Neural cell (in vitro differentiated cells): ENCODE data around the gene CENPI. TPM values are rescaled to one million over a fixed set of nuclear protein-coding genes. Genes with fewer than 3 reads are reported as not detected.

Experiments used
- H2AFZ ChIP-seq: fragments of 200-600, 300-800 bp; sonication (generic), shearing (Covaris generic); 2 replicates; pipeline ENCODE4 v1.6.0; 2014; ENCODE audit warnings: low read depth, mild to moderate bottlenecking, antibody characterized with exemption, low read length, moderate library complexity
- H3F3A ChIP-seq: fragments of 200-600 bp; shearing (Covaris generic); 2 replicates; pipeline ENCODE4 v1.6.1; 2016; ENCODE audit warnings: mild to moderate bottlenecking, moderate library complexity, mixed read lengths, antibody characterized with exemption, low read length; ENCODE audit not compliant: insufficient read depth, poor library complexity, severe bottlenecking
- H3K27ac ChIP-seq: fragments of 200-600, 300-800 bp; sonication (generic), shearing (Covaris generic); 2 replicates; pipeline ENCODE4 v1.5.1; 2014; ENCODE audit warnings: mild to moderate bottlenecking, low read length, moderate library complexity
- H3K27me3 ChIP-seq: fragments of 300-800, 200-600 bp; sonication (generic), shearing (Covaris generic); 2 replicates; pipeline ENCODE4 v1.6.0; 2014; ENCODE audit warnings: mild to moderate bottlenecking, low read depth, low read length, moderate library complexity; ENCODE audit not compliant: insufficient read depth
- H3K36me3 ChIP-seq: fragments of 300-800, 200-600 bp; sonication (generic), shearing (Covaris generic); 2 replicates; pipeline ENCODE4 v1.5.1; 2014; ENCODE audit warnings: mild to moderate bottlenecking, antibody characterized with exemption, low read length, moderate library complexity; ENCODE audit not compliant: insufficient read depth
- H3K4me2 ChIP-seq: fragments of 300-800, 200-600 bp; sonication (generic), shearing (Covaris generic); 2 replicates; pipeline ENCODE4 v1.6.0; 2014; ENCODE audit warnings: mild to moderate bottlenecking, low read length
- H3K4me3 ChIP-seq: fragments of 300-800, 200-600 bp; sonication (generic), shearing (Covaris generic); 2 replicates; pipeline ENCODE4 v1.5.1; 2014; ENCODE audit warnings: mild to moderate bottlenecking, low read length, moderate library complexity
- H3K79me2 ChIP-seq: fragments of 200-600 bp; shearing (Covaris generic); replicated peaks from 2 replicates; pipeline ENCODE4 v1.6.0; 2014; ENCODE audit warnings: mild to moderate bottlenecking, low read length, moderate library complexity; ENCODE audit not compliant: insufficient read depth
- H3K9ac ChIP-seq: fragments of 300-800, 200-600 bp; sonication (generic), shearing (Covaris generic); 2 replicates; pipeline ENCODE4 v1.6.1; 2016; ENCODE audit warnings: mild to moderate bottlenecking, low read length, mixed read lengths
- H3K9me2 ChIP-seq: fragments of 200-600 bp; shearing (Covaris generic); 2 replicates; pipeline ENCODE4 v1.6.1; 2016; ENCODE audit warnings: mild to moderate bottlenecking, low read length, mixed read lengths; ENCODE audit not compliant: insufficient read depth
- H3K9me3 ChIP-seq: fragments of 200-600, 300-800 bp; sonication (generic), shearing (Covaris generic); 2 replicates; pipeline ENCODE4 v1.6.1; 2016; ENCODE audit warnings: mild to moderate bottlenecking, mixed run types, low read length, moderate library complexity, mixed read lengths
- H4K20me1 ChIP-seq: fragments of 200-600 bp; shearing (Covaris generic); 2 replicates; pipeline ENCODE4 v1.6.1; 2016; ENCODE audit warnings: mild to moderate bottlenecking, mixed run types; ENCODE audit not compliant: insufficient read depth
- EP300 ChIP-seq: fragments of 450-650 bp; conservative IDR thresholded peaks from 2 replicates; pipeline ENCODE4 v1.6.1; 2014; ENCODE audit warnings: antibody characterized with exemption, mild to moderate bottlenecking, moderate library complexity; ENCODE audit not compliant: poor library complexity, severe bottlenecking
- EZH2 ChIP-seq: fragments of 200-600, 300-800 bp; shearing (Covaris generic), sonication (generic); IDR thresholded peaks from 2 replicates; pipeline ENCODE4 v1.6.1; 2014; ENCODE audit warnings: antibody characterized with exemption, low read length, borderline replicate concordance, mild to moderate bottlenecking; ENCODE audit not compliant: insufficient read depth, poor library complexity, severe bottlenecking
- MXI1 ChIP-seq: fragments of 450-650 bp; conservative IDR thresholded peaks from 2 replicates; pipeline ENCODE4 v1.6.1; 2014; ENCODE audit warnings: antibody characterized with exemption, mild to moderate bottlenecking; ENCODE audit not compliant: poor library complexity, severe bottlenecking
- POLR2AphosphoS5 ChIP-seq: IDR thresholded peaks from 2 replicates; pipeline ENCODE4 v1.6.1; 2012
- RAD21 ChIP-seq: fragments of 450-650 bp; conservative IDR thresholded peaks from 2 replicates; pipeline ENCODE4 v1.6.1; 2014; ENCODE audit warnings: antibody characterized with exemption, mild to moderate bottlenecking, moderate library complexity
- SMC3 ChIP-seq: fragments of 450-650 bp; conservative IDR thresholded peaks from 2 replicates; pipeline ENCODE4 v1.6.1; 2014; ENCODE audit warnings: antibody characterized with exemption, mild to moderate bottlenecking, moderate library complexity; ENCODE audit not compliant: poor library complexity
- TAF1 ChIP-seq: IDR thresholded peaks from 2 replicates; pipeline ENCODE4 v1.6.1; 2012; ENCODE audit warnings: low read depth
- polyA plus RNA-seq: library from polyadenylated mRNA; depleted of rRNA; stranded (reverse); fragments of >200 nt; gene quantifications from 2 replicates; pipeline ENCODE4 v1.2.3, GENCODE V29; 2014
- TF ChIP-seq, protein P1 (sequence below): IDR thresholded peaks from 2 replicates; pipeline ENCODE4 v1.6.1; 2012; ENCODE audit warnings: borderline replicate concordance
- TF ChIP-seq, protein P2 (sequence below): fragments of 450-650 bp; IDR thresholded peaks from 2 replicates; pipeline ENCODE4 v1.5.1; 2014; ENCODE audit warnings: antibody characterized with exemption, mild to moderate bottlenecking, moderate library complexity; ENCODE audit not compliant: poor library complexity, severe bottlenecking

CENPI gene
- polyA plus RNA-seq, 1 donor from 2014 or later = 1.8 TPM

DNA sequence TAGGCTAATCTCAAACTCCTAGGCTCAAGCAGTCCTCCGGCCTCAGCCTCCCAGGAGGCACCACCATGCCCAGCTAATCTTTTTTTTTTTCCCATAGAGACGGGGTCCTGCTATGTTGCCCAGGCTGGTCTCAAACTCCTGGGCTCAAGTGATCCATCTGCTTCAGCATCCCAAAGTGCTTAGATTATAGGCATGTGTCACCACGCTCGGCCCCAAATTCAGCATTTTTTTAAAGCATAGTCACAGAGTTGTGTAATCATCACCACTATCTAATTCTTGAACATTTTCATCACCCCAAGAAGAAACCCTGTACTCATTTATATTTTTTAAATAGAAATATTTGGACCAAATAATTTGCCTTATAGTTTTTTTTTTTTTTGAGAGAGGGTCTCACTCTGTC lies 10.3 kb downstream of the CENPI start:
- no peak for TF ChIP-seq RAD21
- TF ChIP-seq POLR2AphosphoS5 = no peak
- TF ChIP-seq EZH2 = no peak
- TF ChIP-seq MXI1 = no peak
- no peak for TF ChIP-seq SMC3
- TF ChIP-seq, protein P1, sequence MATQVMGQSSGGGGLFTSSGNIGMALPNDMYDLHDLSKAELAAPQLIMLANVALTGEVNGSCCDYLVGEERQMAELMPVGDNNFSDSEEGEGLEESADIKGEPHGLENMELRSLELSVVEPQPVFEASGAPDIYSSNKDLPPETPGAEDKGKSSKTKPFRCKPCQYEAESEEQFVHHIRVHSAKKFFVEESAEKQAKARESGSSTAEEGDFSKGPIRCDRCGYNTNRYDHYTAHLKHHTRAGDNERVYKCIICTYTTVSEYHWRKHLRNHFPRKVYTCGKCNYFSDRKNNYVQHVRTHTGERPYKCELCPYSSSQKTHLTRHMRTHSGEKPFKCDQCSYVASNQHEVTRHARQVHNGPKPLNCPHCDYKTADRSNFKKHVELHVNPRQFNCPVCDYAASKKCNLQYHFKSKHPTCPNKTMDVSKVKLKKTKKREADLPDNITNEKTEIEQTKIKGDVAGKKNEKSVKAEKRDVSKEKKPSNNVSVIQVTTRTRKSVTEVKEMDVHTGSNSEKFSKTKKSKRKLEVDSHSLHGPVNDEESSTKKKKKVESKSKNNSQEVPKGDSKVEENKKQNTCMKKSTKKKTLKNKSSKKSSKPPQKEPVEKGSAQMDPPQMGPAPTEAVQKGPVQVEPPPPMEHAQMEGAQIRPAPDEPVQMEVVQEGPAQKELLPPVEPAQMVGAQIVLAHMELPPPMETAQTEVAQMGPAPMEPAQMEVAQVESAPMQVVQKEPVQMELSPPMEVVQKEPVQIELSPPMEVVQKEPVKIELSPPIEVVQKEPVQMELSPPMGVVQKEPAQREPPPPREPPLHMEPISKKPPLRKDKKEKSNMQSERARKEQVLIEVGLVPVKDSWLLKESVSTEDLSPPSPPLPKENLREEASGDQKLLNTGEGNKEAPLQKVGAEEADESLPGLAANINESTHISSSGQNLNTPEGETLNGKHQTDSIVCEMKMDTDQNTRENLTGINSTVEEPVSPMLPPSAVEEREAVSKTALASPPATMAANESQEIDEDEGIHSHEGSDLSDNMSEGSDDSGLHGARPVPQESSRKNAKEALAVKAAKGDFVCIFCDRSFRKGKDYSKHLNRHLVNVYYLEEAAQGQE = no peak
- TF ChIP-seq EP300 = no peak
- TF ChIP-seq, protein P2, sequence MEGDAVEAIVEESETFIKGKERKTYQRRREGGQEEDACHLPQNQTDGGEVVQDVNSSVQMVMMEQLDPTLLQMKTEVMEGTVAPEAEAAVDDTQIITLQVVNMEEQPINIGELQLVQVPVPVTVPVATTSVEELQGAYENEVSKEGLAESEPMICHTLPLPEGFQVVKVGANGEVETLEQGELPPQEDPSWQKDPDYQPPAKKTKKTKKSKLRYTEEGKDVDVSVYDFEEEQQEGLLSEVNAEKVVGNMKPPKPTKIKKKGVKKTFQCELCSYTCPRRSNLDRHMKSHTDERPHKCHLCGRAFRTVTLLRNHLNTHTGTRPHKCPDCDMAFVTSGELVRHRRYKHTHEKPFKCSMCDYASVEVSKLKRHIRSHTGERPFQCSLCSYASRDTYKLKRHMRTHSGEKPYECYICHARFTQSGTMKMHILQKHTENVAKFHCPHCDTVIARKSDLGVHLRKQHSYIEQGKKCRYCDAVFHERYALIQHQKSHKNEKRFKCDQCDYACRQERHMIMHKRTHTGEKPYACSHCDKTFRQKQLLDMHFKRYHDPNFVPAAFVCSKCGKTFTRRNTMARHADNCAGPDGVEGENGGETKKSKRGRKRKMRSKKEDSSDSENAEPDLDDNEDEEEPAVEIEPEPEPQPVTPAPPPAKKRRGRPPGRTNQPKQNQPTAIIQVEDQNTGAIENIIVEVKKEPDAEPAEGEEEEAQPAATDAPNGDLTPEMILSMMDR = no peak
- no peak for TF ChIP-seq TAF1
- Histone ChIP-seq H3K9ac (no peak overlapping the region), H3K9me3 (no peaks in the 10 kb centered on the region), H3K4me3 (no peak overlapping the region), H4K20me1 (no peaks in the 10 kb centered on the region), H3K9me2 (no peaks in the 10 kb centered on the region), H3K27me3 (no peaks in the 10 kb centered on the region), H3K27ac (no peak overlapping the region), H3K4me2 (no peak overlapping the region), H2AFZ (no peak overlapping the region), H3F3A (no peaks in the 10 kb centered on the region), H3K36me3 (no peaks in the 10 kb centered on the region), H3K79me2 (no peaks in the 10 kb centered on the region)

DNA sequence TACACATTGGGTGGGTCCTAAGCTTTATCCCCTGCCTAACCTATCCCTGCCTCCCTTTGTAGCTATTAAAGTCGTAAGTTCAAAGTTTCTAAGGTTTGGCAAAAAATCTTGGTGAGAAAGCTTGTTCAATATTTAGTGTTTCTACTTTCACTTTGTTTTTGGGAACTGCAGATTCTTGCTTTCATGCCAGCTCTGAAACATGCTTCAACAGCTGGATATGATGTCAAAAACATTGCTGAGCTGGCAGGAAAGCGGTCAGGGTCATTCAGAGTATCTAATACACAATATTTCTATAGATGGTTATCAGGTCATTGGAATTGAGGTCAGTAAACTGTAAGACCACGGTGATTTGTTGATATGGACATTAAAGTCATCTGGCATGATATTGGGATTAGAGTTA lies 19.7 kb downstream of the CENPI start:
- H2AFZ ChIP-seq = no peak overlapping the region
- H3K79me2 ChIP-seq = no peaks in the 10 kb centered on the region
- no peak overlapping the region for H3K27ac ChIP-seq
- H3F3A ChIP-seq = no peaks in the 10 kb centered on the region
- no peaks in the 10 kb centered on the region for H3K9me2 ChIP-seq
- H3K27me3 ChIP-seq = no peaks in the 10 kb centered on the region
- no peak overlapping the region for H3K4me2 ChIP-seq
- no peaks in the 10 kb centered on the region for H4K20me1 ChIP-seq
- H3K9me3 ChIP-seq = no peaks in the 10 kb centered on the region
- no peak overlapping the region for H3K9ac ChIP-seq
- no peak overlapping the region for H3K4me3 ChIP-seq
- H3K36me3 ChIP-seq = no peaks in the 10 kb centered on the region
- TF ChIP-seq TAF1 (no peak), POLR2AphosphoS5 (no peak), EP300 (no peak), EZH2 (no peak), SMC3 (no peak), RAD21 (no peak), MXI1 (no peak)
- TF ChIP-seq, protein P1 = no peak
- TF ChIP-seq, protein P2 = no peak
